NCI-H2029 treated with DMSO at 0.1 percent for 48 hours (cell line): ENCODE data around the gene IL31RA.
"Not testable (repeated sequence)": the region's sequence is repeated elsewhere in the genome, so short reads cannot be mapped to it uniquely, and the experiment has no call there.

Experiments used
- DNase-seq: peaks from one replicate; lab custom pipeline; 2025; lab: John Stamatoyannopoulos, UW

The IL31RA gene

DNA sequence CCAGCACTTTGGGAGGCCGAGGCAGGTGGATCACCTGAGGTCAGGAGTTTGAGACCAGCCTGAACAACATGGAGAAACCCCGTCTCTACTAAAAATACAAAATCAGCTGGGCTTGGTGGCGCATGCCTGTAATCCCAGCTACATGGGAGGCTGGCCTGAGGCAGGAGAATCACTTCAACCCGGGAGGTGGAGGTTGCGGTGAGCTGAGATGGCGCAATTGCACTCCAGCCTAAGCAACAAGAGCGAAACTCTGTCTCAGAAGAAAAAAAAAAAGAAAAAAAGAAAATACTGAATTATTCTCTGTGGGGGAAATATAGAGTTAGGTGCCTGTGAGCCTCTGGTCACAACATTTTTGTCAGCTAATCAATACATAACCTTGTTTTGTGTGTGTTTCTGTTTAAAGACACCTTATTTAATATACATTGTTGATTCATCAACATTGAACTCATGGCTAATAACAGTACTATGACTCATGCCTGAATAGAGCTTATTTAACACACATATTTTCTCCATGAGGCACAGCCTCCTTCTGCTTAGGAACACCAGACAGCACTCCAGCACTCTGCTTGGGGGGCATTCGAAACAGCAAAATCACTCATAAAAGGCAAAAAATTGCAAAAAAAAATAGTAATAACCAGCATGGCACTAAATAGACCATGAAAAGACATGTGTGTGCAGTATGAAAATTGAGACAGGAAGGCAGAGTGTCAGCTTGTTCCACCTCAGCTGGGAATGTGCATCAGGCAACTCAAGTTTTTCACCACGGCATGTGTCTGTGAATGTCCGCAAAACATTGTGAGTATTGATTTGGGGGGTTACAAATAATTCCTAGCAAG is at the start of gene IL31RA:
IL31RA (plus strand) TSS at position 519 of the 836 bp plus-strand sequence; CDS start at position 733, 214 bp downstream.
- no peak for DNase-seq

DNA sequence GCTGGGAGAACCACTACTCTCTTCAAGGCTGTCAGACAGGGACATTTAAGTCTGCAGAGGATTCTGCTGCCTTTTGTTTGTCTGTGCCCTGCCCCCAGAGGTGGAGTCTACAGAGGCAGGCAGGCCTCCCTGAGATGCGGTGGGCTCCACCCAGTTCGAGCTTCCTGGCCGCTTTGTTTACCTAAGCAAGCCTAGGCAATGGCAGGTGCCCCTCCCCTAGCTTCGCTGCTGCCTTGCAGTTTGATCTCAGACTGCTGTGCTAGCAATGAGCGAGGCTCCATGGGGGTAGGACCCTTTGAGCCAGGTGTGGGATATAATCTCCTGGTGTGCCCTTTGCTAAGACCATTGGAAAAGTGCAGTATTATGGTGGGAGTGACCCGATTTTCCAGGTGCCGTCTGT is 42.3 kb upstream of the IL31RA start:
- DNase-seq: not testable (repeated sequence)

GRCh38 chr5:55815939-55816338 is 35.2 kb upstream of the IL31RA start:
- DNase-seq: not testable (repeated sequence)

GRCh38 chr5:55816342-55816741 is 34.8 kb upstream of the IL31RA start:
- no peak for DNase-seq

DNA sequence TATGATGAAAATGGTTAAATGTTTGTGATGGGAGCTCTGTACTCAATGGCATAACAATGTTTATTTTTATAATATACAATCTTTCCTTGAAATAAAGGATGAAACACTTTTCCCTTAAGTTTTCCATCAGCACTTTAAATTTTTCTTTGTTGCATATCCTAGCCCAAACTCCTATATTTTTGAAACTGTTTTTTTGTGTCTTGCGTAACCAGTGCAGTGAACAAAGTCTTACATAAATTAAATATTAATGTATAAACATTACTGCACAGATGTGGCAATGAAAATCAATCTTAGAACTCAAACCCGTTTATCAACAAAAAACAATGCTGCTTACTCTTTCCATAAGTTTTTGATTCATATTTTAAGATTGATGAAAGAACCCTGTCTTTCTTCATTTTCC is 34.1 kb upstream of the IL31RA start:
- no peak for DNase-seq

DNA sequence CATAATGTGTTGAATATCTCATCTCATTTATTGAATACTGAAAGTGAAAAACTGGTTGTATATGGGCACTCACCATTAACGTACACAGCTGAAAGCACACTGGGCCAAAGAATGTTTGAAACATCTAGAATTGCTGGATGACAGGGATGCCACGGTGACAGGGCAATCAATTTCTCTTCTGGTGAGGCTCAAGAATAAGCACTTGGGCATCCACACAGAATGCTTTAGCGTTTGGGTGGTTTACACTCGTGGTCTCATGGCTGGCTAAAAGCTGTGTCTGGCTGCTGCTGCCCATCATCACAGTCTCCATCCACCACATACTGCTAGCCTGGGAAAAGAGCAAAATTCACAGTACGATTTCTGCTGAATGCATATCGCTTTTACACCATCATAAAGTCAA is 30.7 kb upstream of the IL31RA start:
- DNase-seq: no peak

DNA sequence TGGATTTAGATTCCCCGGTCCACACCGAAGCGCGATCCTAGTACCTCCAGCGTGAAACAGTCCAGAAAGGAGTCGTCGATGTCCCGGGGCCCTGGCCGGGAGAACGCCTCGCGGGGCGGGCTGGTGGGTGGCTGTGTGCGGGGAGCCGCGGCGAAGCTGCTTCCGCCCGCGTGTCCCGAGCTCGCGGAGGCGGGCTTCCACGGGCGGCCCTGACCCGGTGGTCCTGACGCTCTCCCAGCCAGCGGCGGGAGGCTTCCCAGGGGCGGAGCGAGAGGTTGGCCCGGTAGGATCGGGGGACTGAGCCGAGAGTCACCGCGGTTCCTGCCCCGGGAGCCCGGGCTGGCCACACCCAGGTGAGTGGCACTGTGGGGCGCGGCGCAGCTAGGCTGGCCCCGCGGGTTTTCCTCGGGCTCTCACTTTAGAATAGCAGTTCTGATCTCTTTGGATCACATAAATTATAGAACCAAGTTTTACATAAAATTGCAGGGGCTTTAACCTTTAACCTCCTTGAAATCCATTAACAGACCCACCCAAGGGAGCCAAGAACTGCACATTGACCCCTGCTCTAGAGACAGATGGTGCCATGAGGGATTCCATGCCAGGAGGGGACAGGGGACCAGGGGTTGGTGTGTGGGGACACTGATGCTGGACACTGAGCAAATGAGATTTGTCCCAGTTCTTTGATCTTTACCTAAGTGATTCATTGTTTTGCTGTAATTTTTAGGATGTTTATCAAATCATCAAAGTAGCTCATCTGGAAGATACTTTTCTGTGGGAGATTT is 29.2 kb upstream of the IL31RA start:
- no peak for DNase-seq

DNA sequence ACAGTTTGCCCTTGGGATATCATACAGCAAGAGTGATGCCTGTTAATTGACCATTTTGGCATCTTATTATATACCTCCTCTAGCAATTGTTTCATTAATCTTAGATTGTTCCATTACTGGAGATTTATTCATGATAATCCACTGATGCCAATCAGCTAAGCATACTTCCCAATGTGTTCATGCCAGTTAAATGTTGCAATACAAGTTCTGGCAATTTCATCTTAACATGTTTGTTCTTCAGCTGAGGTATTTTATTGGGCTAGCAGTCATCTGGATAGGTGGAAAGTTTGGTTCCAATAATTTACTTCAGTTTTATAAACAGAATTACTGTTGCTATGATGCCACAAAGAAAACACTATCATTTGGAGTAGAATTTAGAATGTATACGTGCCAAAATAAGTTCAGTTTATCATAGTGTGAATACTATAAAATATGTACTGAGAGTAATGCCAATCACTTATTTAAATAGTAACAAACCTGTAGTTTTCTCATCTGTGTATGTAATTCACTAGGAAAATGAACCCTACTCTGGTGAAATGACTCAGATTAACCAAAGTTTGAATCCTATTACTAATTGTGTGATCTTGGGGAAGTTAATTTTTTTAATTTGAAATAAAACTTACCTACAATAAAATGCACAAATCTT is 27.9 kb upstream of the IL31RA start:
- DNase-seq: no peak

DNA sequence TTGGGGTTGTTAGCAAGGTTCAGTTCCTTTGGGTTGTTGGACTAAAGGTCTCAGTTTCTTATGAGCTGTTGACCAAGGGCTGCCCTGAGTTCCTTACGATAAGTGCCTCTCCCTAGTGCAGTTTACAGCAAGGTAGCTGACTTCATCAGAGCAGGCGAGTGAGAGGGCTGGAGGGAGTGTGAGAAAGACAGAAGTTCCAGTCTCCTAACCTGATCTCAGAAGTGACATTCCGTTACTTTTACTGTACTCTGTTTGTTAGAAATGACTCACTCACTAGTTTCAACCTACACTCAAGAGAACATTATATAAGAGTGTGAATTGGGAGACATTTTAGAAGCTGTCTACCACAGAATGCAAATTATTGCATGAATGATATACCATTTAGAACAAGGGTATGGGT is 21.2 kb upstream of the IL31RA start:
- no peak for DNase-seq

DNA sequence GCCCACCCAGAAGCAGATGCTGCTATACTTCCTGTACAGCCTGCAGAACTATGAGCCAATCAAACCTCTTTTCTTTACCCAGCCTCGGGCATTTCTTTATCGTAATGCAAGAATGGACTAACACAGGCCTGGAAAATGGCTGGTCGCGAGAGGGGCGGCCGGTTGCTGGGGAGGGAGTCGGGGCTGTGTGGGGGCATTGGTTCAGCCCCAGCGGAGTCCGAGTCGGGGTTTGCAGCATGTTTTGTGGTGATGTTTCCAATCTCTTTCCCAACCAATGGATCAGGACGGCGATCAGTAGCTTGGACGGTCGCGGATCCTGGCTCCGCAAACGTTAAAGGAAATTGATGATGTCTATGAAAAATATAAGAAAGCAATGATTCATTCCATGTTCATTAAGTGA is 18.7 kb upstream of the IL31RA start:
- DNase-seq: no peak

GRCh38 chr5:55836191-55836590 is 15.0 kb upstream of the IL31RA start:
- no peak for DNase-seq

DNA sequence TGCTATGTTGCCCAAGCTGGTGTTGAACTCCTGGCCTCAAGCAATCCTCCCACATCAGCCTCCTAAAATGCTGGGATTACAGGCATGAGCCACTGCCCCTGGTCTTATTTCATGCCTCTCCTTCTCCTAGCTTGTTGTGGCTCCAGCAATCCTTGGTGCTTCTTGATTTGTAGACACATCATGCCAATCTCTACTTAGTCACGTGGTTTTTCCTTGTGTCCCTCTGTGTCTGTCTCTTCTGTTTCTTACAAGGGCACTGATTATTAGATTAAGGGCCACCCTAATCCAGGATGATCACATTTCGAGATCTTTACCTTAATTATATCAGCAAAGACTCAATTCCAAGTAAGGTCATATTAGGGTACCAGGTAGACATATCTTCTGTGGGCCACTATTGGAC is 9.2 kb upstream of the IL31RA start:
- DNase-seq: no peak

GRCh38 chr5:55847837-55848236 is 3.3 kb upstream of the IL31RA start:
- DNase-seq: no peak

GRCh38 chr5:55848783-55849182 is 2.4 kb upstream of the IL31RA start:
- no peak for DNase-seq

DNA sequence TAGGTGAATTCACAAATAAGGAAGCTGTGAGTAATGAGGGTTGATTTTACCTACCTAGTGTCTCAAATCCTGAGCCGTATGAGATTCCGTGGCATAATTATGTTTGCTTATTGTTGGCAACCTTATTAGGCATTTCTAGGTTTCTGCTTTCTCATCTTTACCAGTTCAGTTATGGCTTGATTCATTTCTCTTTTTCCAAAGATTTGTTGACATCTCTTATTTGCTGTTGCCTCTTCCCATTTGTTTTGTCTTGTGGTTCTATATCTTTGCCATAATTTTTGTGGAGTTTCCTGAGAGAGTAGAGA is 470 bp downstream of the IL31RA start:
- no peak for DNase-seq

GRCh38 chr5:55852503-55852902 is 1.3 kb downstream of the IL31RA start:
- no peak for DNase-seq

- no peak for DNase-seq
These were observed 2.0 kb downstream of the IL31RA start for GRCh38 chr5:55853041-55853670.

- no peak for DNase-seq
These were observed 2.7 kb downstream of the IL31RA start for GRCh38 chr5:55853818-55854217.

DNA sequence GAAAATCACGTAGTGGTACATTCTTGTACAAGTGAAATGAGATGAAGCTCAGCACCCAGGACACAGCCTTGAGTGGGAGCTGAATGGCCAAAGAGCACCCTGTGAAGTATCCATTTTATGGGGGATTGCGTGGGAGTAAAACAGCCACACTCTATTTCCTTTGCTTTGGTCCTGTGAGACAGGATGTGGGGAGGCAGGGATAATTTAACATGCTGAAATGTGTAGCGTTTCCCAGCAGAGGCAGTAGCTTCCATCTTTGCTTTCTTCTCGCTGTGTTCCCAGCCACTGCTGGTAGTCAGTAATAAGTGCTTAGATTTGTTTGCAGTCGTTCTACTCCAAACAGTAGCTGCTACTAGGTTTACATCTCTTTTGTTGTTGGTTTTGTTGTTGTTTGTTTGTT is 4.4 kb downstream of the IL31RA start:
- DNase-seq: no peak

DNA sequence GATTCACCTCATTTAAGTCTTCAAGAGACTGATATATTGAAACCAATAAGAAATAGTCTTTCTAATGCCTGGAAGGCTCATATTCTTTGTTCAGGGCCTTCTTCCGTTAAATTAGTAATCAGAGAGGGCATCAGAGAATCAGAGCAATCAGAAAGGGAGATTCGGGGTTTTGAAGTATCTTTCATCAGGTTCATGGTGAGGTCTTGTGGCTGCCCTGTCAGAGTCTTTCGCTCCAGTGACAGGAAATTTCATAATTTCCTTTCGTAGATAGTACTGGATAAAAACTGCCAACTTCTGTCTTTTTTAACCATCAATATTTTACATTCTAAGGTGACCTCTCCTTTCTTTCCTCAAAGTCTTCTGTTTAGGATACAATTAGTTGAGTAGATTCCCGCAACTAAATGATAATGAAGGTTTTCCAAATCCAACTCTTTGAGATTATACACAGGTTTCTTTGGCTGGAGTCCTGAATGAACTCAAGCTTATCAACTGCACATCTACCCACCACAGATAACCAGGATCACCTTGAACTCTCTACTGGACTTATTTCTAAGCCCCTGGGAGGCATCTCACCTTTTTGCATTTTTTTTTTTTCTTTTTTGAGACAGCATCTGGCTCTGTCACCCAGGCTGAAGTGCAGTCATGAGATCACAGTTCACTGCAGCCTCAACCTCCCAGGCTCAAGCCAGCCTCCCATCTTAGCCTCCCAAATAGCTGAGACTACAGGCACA is 5.5 kb downstream of the IL31RA start:
- DNase-seq: no peak

- no peak for DNase-seq
These were observed 6.1 kb downstream of the IL31RA start for GRCh38 chr5:55857247-55857640.

- no peak for DNase-seq
These were observed 6.9 kb downstream of the IL31RA start for GRCh38 chr5:55858104-55858503.
